Measurements from ENCODE around the gene FFAR1.

DNA sequence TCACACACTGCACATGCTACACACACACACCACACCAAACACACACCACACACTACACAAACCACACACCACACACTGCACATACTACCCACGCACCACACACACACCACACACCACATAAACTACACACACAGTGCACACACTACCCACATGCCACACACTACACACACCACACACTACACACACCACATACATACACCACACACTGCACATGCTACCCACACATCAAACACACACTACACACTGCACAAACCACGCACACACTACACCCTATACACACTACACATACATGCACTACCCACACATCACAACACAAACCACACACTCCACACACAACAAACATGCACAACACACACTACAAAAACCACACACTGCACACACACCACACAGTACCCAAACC is 49.8 kb upstream of the FFAR1 start:
- TF ChIP-seq, protein P1, sequence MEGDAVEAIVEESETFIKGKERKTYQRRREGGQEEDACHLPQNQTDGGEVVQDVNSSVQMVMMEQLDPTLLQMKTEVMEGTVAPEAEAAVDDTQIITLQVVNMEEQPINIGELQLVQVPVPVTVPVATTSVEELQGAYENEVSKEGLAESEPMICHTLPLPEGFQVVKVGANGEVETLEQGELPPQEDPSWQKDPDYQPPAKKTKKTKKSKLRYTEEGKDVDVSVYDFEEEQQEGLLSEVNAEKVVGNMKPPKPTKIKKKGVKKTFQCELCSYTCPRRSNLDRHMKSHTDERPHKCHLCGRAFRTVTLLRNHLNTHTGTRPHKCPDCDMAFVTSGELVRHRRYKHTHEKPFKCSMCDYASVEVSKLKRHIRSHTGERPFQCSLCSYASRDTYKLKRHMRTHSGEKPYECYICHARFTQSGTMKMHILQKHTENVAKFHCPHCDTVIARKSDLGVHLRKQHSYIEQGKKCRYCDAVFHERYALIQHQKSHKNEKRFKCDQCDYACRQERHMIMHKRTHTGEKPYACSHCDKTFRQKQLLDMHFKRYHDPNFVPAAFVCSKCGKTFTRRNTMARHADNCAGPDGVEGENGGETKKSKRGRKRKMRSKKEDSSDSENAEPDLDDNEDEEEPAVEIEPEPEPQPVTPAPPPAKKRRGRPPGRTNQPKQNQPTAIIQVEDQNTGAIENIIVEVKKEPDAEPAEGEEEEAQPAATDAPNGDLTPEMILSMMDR (IDR thresholded peaks at IDR 0.05) = no peak
- no peak for TF ChIP-seq EZH2 (IDR thresholded peaks at IDR 0.05; ENCODE audit: borderline replicate concordance, insufficient read depth, low read depth, low read length, poor library complexity, severe bottlenecking)
